Endothelial cell of umbilical vein (primary cell): ENCODE data around the gene NR2F6. TPM values are rescaled to one million over a fixed set of nuclear protein-coding genes. Genes with fewer than 3 reads are reported as not detected.

Experiments
- BruUV-seq: library from RNA; stranded (reverse); fragments of 400-500 nt; replicated peaks from 2 replicates; lab custom pipeline; 2021; lab: Mats Ljungman, UMichigan
- CTCF ChIA-PET: fragments of 300-600, 350-600 bp; sonication (Branson Sonifier 250); formaldehyde crosslinking; loops from one replicate; lab custom pipeline; 2021; ENCODE audit warnings: antibody characterized with exemption, inconsistent platforms; lab: Charles Lee
- POLR2A ChIA-PET: fragments of 300-600, 350-600 bp; sonication (Branson Sonifier 250); formaldehyde crosslinking; loops from one replicate; lab custom pipeline; 2021; ENCODE audit warnings: antibody characterized with exemption, inconsistent platforms; lab: Charles Lee
- DNase-seq: peaks from one replicate; pipeline ENCODE4 v3.0.0-alpha.2; 2011; ENCODE audit warnings: low read depth, low spot score
- FAIRE-seq: peaks from 2 replicates; lab custom pipeline; 2011; peaks lifted over from hg19 to GRCh38; lab: Jason Lieb, UNC
- H2AFZ ChIP-seq: 2 replicates; pipeline ENCODE4 v1.6.0; 2012; ENCODE audit warnings: low read depth, low read length, control low read depth, inconsistent platforms
- H3K27ac ChIP-seq: 2 replicates; pipeline ENCODE4 v1.5.1; 2011; ENCODE audit warnings: low read depth, mild to moderate bottlenecking, control low read depth, low read length, moderate library complexity; ENCODE audit not compliant: insufficient read depth
- H3K27me3 ChIP-seq, 2 experiments: 2 replicates each; pipeline versions ENCODE4 v1.6.0 to v1.6.1; 2011; ENCODE audit warnings: low read length in 2 of 2, mixed read lengths in 1 of 2; ENCODE audit not compliant: control insufficient read depth in 2 of 2, insufficient read depth in 2 of 2
- H3K36me3 ChIP-seq, 2 experiments: 2 replicates in 1 of 2; 3 replicates in 1 of 2; pipeline ENCODE4 v1.5.1; 2011; ENCODE audit warnings: low read length in 2 of 2, mild to moderate bottlenecking in 1 of 2, moderate library complexity in 1 of 2; ENCODE audit not compliant: control insufficient read depth in 2 of 2, insufficient read depth in 2 of 2; ENCODE audit errors: extremely low read depth in 1 of 2
- H3K4me1 ChIP-seq: 3 replicates; pipeline ENCODE4 v1.5.1; 2011; ENCODE audit warnings: mild to moderate bottlenecking, low read length; ENCODE audit not compliant: control insufficient read depth, insufficient read depth; ENCODE audit errors: extremely low read depth
- H3K4me2 ChIP-seq: 2 replicates; pipeline ENCODE4 v1.6.1; 2011; ENCODE audit warnings: low read length, control low read depth, mixed read lengths; ENCODE audit not compliant: insufficient read depth
- H3K4me3 ChIP-seq, 3 experiments: fragments of 200-600 bp in 1 of 3; sonication (generic), shearing (Covaris generic) in 1 of 3; replicated peaks in 1 of 3; 2 replicates each; pipeline ENCODE4 v1.5.1; 2011 to 2016; ENCODE audit warnings: control low read depth in 3 of 3, low read length in 3 of 3, mild to moderate bottlenecking in 2 of 3, inconsistent platforms in 1 of 3, low read depth in 1 of 3, moderate library complexity in 1 of 3; ENCODE audit not compliant: insufficient read depth in 1 of 3
- H3K79me2 ChIP-seq: 2 replicates; pipeline ENCODE4 v1.6.0; 2012; ENCODE audit warnings: low read length, inconsistent platforms; ENCODE audit not compliant: control insufficient read depth, insufficient read depth
- H3K9ac ChIP-seq: replicated peaks from 2 replicates; pipeline ENCODE3; 2011; ENCODE audit warnings: low read length, control low read depth; ENCODE audit not compliant: insufficient read depth; ENCODE audit errors: extremely low read depth
- H3K9me1 ChIP-seq: replicated peaks from 3 replicates; pipeline ENCODE4 v1.6.0; 2011; ENCODE audit warnings: mild to moderate bottlenecking, low read length; ENCODE audit not compliant: control insufficient read depth, insufficient read depth; ENCODE audit errors: extremely low read depth
- H3K9me3 ChIP-seq: replicated peaks from 2 replicates; pipeline ENCODE4 v1.5.1; 2012; ENCODE audit warnings: low read length, inconsistent platforms; ENCODE audit not compliant: control insufficient read depth, insufficient read depth
- H4K20me1 ChIP-seq: replicated peaks from 2 replicates; pipeline ENCODE3; 2011; ENCODE audit warnings: mild to moderate bottlenecking, low read length; ENCODE audit not compliant: control insufficient read depth, insufficient read depth; ENCODE audit errors: extremely low read depth
- CTCF ChIP-seq, 2 donors: IDR thresholded peaks; 1 replicate in 1 of 2; 2 replicates in 1 of 2; pipeline ENCODE4 v1.5.1; 2011; ENCODE audit warnings: low read length in 2 of 2, mild to moderate bottlenecking in 2 of 2, moderate library complexity in 2 of 2, control low read depth in 1 of 2, inconsistent platforms in 1 of 2, low read depth in 1 of 2; ENCODE audit not compliant: insufficient read depth in 1 of 2; ENCODE audit errors: extremely low read depth in 1 of 2
- EZH2 ChIP-seq: IDR thresholded peaks from 2 replicates; pipeline ENCODE4 v1.6.1; 2012; ENCODE audit warnings: borderline replicate concordance, low read depth, mild to moderate bottlenecking, moderate library complexity, low read length, inconsistent platforms; ENCODE audit not compliant: severe bottlenecking
- FOS ChIP-seq: IDR thresholded peaks from 2 replicates; pipeline ENCODE4 v1.6.1; 2011; ENCODE audit warnings: mild to moderate bottlenecking, low read length, moderate library complexity, borderline replicate concordance; ENCODE audit not compliant: insufficient read depth
- GATA2 ChIP-seq: IDR thresholded peaks from 2 replicates; pipeline ENCODE4 v1.7.0; 2011; ENCODE audit warnings: low read depth, mild to moderate bottlenecking, moderate library complexity, mixed read lengths, low read length; ENCODE audit not compliant: insufficient read length, insufficient read depth
- JUN ChIP-seq: IDR thresholded peaks from 2 replicates; pipeline ENCODE4 v1.6.1; 2011; ENCODE audit warnings: borderline replicate concordance, low read depth; ENCODE audit not compliant: insufficient read length, insufficient read depth
- MAX ChIP-seq: IDR thresholded peaks from 2 replicates; pipeline ENCODE4 v1.6.1; 2011; ENCODE audit not compliant: insufficient read depth, insufficient read length
- MYC ChIP-seq: IDR thresholded peaks from one replicate; pipeline ENCODE4 v1.6.1; 2011; ENCODE audit warnings: mild to moderate bottlenecking, low read depth, low read length
- POLR2A ChIP-seq: IDR thresholded peaks from 2 replicates; pipeline ENCODE4 v1.6.1; 2012; ENCODE audit warnings: low read depth, mild to moderate bottlenecking, control low read depth, low read length
- POLR2AphosphoS5 ChIP-seq: IDR thresholded peaks from 2 replicates; pipeline ENCODE4 v1.6.1; 2012; ENCODE audit warnings: low read depth, mild to moderate bottlenecking, control low read depth, low read length, moderate library complexity; ENCODE audit not compliant: insufficient read depth
- dilution Hi-C: fragments of 300-500 bp; cut with MboI; formaldehyde crosslinking; loops from one replicate; pipeline ENCODE4 v1.15.0; 2019; ENCODE audit warnings: low sequenced_read_pairs; ENCODE audit not compliant: extremely low pct_ligation_motif_present
- intact Hi-C: fragments of 100-400 bp; cut with micrococcal nuclease; formaldehyde crosslinking; loops from one replicate; pipeline ENCODE4 v1.10.0; 2022
- polyA plus RNA-seq, 4 experiments: library from polyadenylated mRNA; depleted of rRNA in 3 of 4; stranded (reverse) in 3 of 4; unstranded in 1 of 4; fragments of >200 nt; gene quantifications; 2 replicates each; pipeline versions ENCODE4 v1.2.1 to v1.2.3, GENCODE V29; 2011 to 2012; ENCODE audit warnings: missing spikeins in 1 of 4
- total RNA-seq: library from RNA; stranded (reverse); gene quantifications from 2 replicates; pipeline ENCODE4 v1.2.3, GENCODE V29; 2021

NR2F6 gene
- total and polyA plus RNA-seq, 2 donors (not counting 3 experiments of a cell fraction or from before 2014, with no cell fraction given), result 36.1 to 38.9 TPM

- no peaks in the 10 kb centered on the region for H4K20me1 ChIP-seq
- H3K4me1 ChIP-seq, result peaks cover 10% of the 10 kb centered on the region
- TF ChIP-seq JUN (no peak), EZH2 (no peak), POLR2A (no peak), MAX (no peak), POLR2AphosphoS5 (no peak), MYC (no peak), CTCF (IDR thresholded peaks at IDR 0.05; ENCODE audit: extremely low read depth in 1 of 2, insufficient read depth in 1 of 2, low read depth in 1 of 2, low read length in 2 of 2) (no peak), FOS (no peak), GATA2 (no peak)
- no peaks in the 10 kb centered on the region for H3K79me2 ChIP-seq
- no peak overlapping the region for H3K27ac ChIP-seq
- no peak for FAIRE-seq
- no peak overlapping the region for H3K9ac ChIP-seq
- H3K9me1 ChIP-seq, result no peaks in the 10 kb centered on the region
- intact Hi-C loops, result no loop called here
- no peaks in the 10 kb centered on the region for H3K27me3 ChIP-seq
- no peaks in the 10 kb centered on the region for H3K9me3 ChIP-seq
- dilution Hi-C loops, result no loop called here
- BruUV-seq, result no TSS peak
- ChIA-PET POLR2A (no interaction called here), CTCF (interaction anchor here (0.8 kb wide), 1 partner anchor 24 kb away, joined by 4 read pairs; no protein-coding TSS in a partner anchor)
- H3K4me2 ChIP-seq, result no peak overlapping the region
- H3K4me3 ChIP-seq, result no peak overlapping the region
- no peak for DNase-seq
- no peak overlapping the region for H2AFZ ChIP-seq
- no peaks in the 10 kb centered on the region for H3K36me3 ChIP-seq
Observed at GRCh38 chr19:17285415-17286135, 39.9 kb upstream of the NR2F6 start.
